MV-4-11 (cell line): ENCODE data around the gene GINS1.

ENCODE experiments used
- DNase-seq: peaks from one replicate; lab custom pipeline; 2025; lab: John Stamatoyannopoulos, UW

The GINS1 gene

DNA sequence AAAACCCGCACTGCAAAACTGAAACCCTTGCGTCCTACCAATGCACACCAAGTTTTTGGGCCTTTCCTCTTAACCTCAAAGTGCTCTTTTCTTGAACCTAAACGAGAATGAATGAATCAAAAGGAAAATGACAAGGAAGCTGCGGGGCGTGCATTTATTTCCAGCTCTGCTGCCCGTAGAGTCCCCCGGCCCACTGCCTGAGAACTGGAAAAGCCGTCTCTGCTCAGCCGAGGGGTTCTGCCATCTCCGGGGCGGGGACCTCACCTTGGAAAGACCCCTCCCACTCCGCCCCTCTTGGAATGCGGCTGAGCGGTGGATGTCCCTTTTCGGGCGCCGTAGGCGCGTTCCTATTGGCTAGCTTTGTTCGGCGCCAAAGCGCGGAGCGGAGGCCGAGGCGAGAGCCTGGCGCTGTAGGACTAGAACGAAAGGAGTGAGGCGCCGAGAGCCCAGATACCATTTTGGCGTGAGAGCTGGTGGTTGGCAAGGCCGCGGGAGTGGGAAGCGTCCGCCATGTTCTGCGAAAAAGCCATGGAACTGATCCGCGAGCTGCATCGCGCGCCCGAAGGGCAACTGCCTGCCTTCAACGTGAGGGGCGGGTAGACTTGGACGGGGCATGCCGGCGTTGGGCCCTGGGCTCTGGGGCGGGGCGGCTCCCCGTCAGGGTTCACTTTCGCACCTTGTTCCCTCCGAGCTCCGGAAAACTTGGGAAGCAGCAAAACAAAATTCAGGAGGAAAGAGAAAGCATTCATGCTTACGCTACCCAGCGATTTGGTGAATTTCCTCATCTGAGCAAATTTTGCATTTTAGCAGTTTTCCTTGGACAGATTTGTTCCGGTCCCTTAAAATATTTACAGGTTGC lies at the start of gene GINS1:
Gene GINS1 (plus strand): TSS at position 363 of the 859 bp plus-strand sequence. CDS start 148 bp downstream, at position 511.
- DNase-seq: peak; percentile 77

GRCh38 chr20:25360631-25361286 lies 46.7 kb upstream of the GINS1 start:
- DNase-seq: peak; percentile 84

- DNase-seq: no peak
These were observed 46.2 kb upstream of the GINS1 start for GRCh38 chr20:25361287-25361683.

DNA sequence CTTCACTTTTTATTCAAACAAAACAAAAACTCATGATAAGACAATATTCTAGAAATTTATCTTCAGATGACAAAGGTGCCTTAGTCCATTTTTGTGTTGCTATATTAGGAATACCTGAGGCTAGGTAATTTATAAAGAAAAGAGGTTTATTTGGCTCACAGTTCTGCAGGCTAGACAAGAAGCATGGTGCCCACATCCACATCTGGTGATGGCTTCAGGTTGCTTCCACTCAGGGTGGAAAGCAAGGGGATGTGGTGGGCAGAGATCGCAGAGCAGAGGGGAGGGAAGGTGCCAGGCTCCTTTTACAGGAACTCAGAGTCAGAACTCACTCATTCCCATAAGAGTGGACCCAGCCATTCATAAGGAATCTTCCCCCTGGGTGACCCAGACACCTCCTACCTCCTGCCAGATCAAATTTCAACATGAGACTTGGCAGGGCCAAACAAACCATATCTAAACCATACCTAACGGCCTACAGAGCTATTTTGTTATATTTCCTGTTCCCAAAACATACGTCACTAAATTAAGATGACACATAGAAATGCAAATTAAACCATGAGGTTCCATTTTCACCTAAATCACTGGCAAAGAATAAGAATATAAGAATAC lies 43.2 kb upstream of the GINS1 start:
- DNase-seq: no peak

GRCh38 chr20:25364879-25365699 lies 42.4 kb upstream of the GINS1 start:
- DNase-seq: no peak

- no peak for DNase-seq
These were observed 38.9 kb upstream of the GINS1 start for GRCh38 chr20:25368526-25368925.

DNA sequence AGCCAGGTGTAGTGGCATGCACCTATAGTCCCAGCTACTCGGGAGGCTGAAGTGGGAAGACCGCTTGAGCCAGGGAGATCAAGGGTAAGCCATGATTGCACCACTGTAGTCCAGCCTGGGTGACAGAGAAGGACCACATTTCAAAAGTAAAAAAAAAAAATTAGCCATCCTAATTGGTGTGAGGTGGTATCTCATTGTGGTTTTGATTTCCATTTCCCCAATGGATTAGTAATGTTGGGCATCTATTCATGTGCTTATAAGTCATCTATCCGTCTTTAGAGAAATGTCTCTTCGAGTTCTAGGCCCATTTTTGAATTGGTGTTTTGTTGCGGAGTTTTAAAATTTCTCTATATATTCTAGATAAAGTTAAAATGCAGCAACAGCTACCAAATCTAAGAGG lies 38.5 kb upstream of the GINS1 start:
- no peak for DNase-seq

- DNase-seq: no peak
These were observed 37.9 kb upstream of the GINS1 start for GRCh38 chr20:25369529-25369928.

- no peak for DNase-seq
These were observed 37.5 kb upstream of the GINS1 start for GRCh38 chr20:25369971-25370370.

GRCh38 chr20:25372584-25373336 lies 34.7 kb upstream of the GINS1 start:
- DNase-seq: peak; percentile 85

DNA sequence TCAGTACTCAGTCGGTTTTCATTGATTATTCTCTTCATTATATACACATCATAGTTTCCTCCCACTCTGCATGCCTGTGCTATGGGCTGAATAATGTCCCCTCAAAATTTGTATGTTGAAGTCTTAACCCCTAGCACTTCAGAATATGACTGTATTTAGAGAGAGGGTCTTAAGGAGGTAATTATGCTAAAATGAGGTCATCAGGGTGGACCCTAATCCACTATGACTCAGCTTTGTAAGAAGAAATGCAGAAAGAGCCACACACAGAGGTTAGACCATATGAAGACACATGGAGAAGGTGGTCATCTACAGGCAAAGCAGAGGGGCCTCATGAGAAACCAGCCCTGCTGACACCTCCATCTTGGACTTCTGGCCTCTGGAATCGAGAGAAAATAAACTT lies 32.6 kb upstream of the GINS1 start:
- no peak for DNase-seq

- DNase-seq: no peak
These were observed 31.2 kb upstream of the GINS1 start for GRCh38 chr20:25376236-25376635.

DNA sequence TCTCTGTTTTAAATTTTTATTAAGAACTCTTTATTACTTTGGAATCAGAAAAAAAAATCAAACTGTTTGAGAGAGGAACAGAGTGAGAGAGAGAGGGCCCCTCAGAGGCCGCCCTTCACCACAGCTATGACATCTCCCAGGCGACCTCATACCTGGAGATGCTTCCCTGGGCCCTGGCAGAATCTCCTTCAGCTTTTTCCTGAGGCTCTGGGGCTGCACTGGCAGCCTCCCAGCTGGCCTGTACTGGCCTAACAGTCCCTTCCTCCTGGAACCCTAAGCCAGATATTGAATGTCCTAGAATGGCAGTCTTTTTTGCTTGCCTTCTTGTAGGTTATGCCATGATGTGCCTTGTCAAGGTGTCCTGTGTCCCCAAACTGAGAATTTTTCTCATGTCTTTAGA lies 30.6 kb upstream of the GINS1 start:
- DNase-seq: no peak

DNA sequence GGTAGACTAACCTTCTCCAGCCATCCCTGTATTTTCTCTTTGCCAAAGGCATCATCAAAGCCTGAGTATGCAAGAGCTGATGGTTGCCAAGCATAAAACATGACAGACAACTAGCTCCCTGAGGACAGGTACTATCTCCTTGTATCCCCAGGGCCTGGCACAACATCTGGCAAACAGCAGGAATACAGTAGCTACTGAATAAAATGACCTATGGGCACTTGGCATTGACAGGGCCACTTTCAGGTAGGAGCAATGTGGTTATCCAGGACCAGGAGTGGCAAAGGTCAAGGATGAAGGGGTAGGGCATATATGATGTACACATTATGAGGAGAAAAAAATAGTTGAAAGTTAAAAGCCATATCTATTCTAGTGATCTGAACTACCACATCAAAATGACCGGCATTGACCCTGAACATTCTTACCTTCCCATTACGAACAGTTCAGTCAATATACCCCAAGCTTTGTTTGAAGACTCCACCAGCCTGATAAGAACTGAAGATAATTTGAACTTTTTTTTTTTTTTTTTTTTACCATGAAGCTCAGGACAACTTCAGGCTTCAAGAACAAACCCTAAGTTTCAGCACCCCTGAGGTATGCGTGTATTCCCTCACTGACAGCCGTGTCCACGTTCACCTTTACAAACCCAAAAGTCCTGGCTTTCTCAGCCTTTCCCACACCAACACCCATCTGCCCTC lies 29.1 kb upstream of the GINS1 start:
- DNase-seq: no peak

GRCh38 chr20:25378884-25379733 lies 28.4 kb upstream of the GINS1 start:
- peak; percentile 51 for DNase-seq

DNA sequence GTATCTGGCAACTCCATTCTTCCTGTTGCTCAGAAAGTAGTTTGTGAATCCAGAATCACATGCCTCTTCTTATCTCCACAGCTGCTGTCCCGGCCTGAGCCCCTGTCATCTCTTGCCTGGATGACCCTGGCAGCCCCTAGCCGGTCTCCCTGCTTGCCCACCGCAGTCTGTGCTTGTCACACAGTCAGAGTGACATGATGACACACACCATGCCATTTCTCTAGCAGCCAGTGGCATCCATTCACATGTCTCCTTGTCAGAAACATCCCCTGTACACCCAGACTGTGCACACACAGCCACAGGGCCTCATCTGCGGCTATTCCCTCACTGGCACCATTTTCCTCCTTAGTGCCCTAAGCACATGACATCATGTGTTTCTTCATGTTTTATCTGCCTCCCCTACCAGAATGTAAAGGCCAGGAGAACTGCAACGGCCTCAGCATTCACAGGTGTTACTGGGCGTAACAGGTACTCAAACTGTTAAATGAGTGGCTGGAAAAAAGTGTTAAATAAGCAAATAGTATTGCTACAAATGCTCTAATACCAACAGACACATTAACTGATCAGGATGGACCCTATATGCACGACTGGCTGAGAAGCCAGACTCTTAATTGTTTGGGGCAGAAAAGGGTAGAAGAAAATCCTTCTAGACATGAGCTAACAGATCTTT lies 26.4 kb upstream of the GINS1 start:
- DNase-seq: no peak

DNA sequence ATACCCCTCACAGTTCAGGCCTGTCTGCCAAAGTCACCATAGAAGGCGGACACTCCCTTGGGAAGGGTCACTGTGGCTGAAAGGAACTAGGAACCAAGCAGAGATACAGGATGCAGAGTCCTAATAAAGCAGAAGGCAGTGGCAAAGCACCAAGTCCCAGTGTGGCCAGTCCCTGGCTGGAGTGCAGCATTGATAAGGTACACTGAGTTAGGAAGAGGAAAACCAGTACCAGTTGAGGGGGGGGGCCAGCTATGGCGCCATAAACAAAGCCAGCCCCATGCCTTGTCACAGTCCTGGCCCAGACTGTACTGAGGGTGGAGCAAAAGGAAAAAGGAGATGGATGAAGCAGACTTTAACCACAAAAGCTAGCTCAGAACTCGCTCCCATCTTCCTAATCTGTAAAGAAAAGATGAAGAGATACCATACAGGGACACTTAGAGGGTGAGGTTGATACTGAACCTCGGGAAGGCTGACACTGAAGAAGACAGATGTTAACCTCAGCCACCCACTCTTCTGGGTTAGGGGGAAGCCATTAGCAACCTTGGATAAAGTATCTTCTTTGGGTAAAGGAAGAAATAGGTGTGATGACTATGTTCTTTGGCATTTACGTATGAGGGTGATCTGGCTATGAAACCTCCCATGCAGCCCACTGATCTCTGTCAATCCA lies 24.6 kb upstream of the GINS1 start:
- no peak for DNase-seq

DNA sequence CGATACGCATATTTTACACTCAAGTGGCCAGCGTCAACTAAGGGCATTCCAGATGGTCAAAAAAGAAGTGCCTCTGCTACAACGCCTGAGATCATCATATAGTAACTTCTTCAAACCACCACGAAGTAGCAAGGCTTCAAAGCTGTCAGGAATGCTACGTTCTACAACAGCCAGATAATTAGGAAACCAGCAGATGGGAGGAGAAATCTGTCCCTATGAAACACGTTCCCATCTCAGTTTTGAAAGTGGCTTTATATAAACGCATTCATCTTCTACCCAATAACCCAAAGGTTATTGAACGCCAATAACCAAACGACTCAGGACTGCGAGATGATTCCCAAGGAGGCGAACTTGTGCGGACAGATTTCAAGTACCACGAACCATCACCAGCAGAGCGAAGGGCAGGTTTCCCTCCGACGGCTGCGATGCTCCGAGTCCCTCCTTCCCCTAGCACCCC lies 18.0 kb upstream of the GINS1 start:
- DNase-seq: no peak
